Dendritic cell treated with granulocyte-macrophage colony-stimulating factor and Interleukin-4, amounts not matched to agents 40 ng/mL and 50 ng/mL, for 4 days (primary cell): ENCODE results near the gene VPS50.
"Not testable (repeated sequence)": the region's sequence is repeated elsewhere in the genome, so short reads cannot be mapped to it uniquely, and the experiment has no call there.

Source experiments
- H3K27ac Mint-ChIP-seq: one replicate; pipeline ENCODE4 v1.8.0; 2022; ENCODE audit warnings: mild to moderate bottlenecking, mixed read lengths
- H3K27me3 Mint-ChIP-seq: one replicate; pipeline ENCODE4 v1.8.0; 2022; ENCODE audit warnings: mild to moderate bottlenecking, mixed read lengths
- H3K36me3 Mint-ChIP-seq: one replicate; pipeline ENCODE4 v1.8.0; 2022; ENCODE audit warnings: low read depth, mixed read lengths
- H3K4me1 Mint-ChIP-seq: one replicate; pipeline ENCODE4 v1.8.0; 2022; ENCODE audit warnings: low read depth, mixed read lengths
- H3K4me3 Mint-ChIP-seq: one replicate; pipeline ENCODE4 v1.8.0; 2022; ENCODE audit warnings: mild to moderate bottlenecking, moderate library complexity, mixed read lengths
- H3K9me3 Mint-ChIP-seq: one replicate; pipeline ENCODE4 v1.8.0; 2022; ENCODE audit warnings: mixed read lengths
- intact Hi-C: fragments of 100-400 bp; cut with micrococcal nuclease; formaldehyde crosslinking; loops from one replicate; pipeline ENCODE4 v1.15.0; 2022

VPS50 gene

GRCh38 chr7:93327006-93327633 lies 95.0 kb downstream of the VPS50 start:
- H3K36me3 Mint-ChIP-seq = peaks cover 16% of the 10 kb centered on the region
- H3K27ac Mint-ChIP-seq = no peak overlapping the region
- intact Hi-C loops = no loop called here
- no peaks in the 10 kb centered on the region for H3K27me3 Mint-ChIP-seq
- no peak overlapping the region for H3K4me3 Mint-ChIP-seq
- H3K4me1 Mint-ChIP-seq = no peaks in the 10 kb centered on the region
- peaks cover 7% of the 10 kb centered on the region for H3K9me3 Mint-ChIP-seq

GRCh38 chr7:93331706-93332105 lies 99.5 kb downstream of the VPS50 start:
- H3K27me3 Mint-ChIP-seq = no peaks in the 10 kb centered on the region
- intact Hi-C loops = no loop called here
- peaks cover 7% of the 10 kb centered on the region for H3K9me3 Mint-ChIP-seq
- no peaks in the 10 kb centered on the region for H3K4me1 Mint-ChIP-seq
- H3K36me3 Mint-ChIP-seq = peaks cover 19% of the 10 kb centered on the region
- H3K27ac Mint-ChIP-seq = no peak overlapping the region
- no peak overlapping the region for H3K4me3 Mint-ChIP-seq

DNA sequence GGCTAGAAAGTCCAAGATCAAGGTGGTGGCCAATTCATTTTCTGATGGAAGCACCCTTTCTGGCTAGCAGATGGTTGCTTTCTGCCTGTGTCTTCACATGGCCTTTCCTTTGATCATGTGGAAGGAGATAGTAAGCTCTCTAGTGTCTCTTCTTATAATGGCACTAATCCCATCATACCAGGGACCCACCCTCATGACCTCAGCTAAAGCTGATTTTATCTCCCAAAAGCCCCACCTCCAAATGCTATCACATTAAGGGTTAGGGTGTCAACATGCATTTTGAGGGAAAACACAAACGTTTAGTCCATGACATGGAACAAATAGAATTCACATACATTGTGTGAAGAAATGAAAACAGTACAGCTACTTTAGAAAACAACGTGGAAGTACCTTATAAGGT lies 100.0 kb downstream of the VPS50 start:
- Mint-ChIP-seq H3K4me1 (no peaks in the 10 kb centered on the region), H3K9me3 (peaks cover 7% of the 10 kb centered on the region), H3K36me3 (peaks cover 19% of the 10 kb centered on the region), H3K4me3 (no peak overlapping the region), H3K27ac (no peak overlapping the region), H3K27me3 (no peaks in the 10 kb centered on the region)
- intact Hi-C loops = no loop called here

- Mint-ChIP-seq H3K4me1 (no peaks in the 10 kb centered on the region), H3K27ac (no peak overlapping the region), H3K4me3 (no peak overlapping the region), H3K9me3 (peaks cover 16% of the 10 kb centered on the region), H3K27me3 (no peaks in the 10 kb centered on the region), H3K36me3 (peaks cover 55% of the 10 kb centered on the region)
- intact Hi-C loops = no loop called here
These were observed 104.9 kb downstream of the VPS50 start for GRCh38 chr7:93337052-93337451.

- H3K27me3 Mint-ChIP-seq, intact Hi-C loops, H3K4me1 Mint-ChIP-seq, H3K4me3 Mint-ChIP-seq, H3K27ac Mint-ChIP-seq: not testable (repeated sequence)
- H3K9me3 Mint-ChIP-seq = peaks cover 27% of the 10 kb centered on the region
- peaks cover 47% of the 10 kb centered on the region for H3K36me3 Mint-ChIP-seq
These were observed 110.0 kb downstream of the VPS50 start for GRCh38 chr7:93342178-93342577.

GRCh38 chr7:93350338-93350737 lies 118.2 kb downstream of the VPS50 start:
- Mint-ChIP-seq H3K4me3 (no peak overlapping the region), H3K4me1 (no peaks in the 10 kb centered on the region), H3K27ac (no peak overlapping the region), H3K36me3 (peaks cover 36% of the 10 kb centered on the region), H3K27me3 (no peaks in the 10 kb centered on the region), H3K9me3 (no peaks in the 10 kb centered on the region)
- intact Hi-C loops = no loop called here

- Mint-ChIP-seq H3K4me1 (no peaks in the 10 kb centered on the region), H3K4me3 (no peak overlapping the region), H3K27me3 (no peaks in the 10 kb centered on the region), H3K27ac (no peak overlapping the region), H3K9me3 (no peaks in the 10 kb centered on the region), H3K36me3 (peaks cover 49% of the 10 kb centered on the region)
- intact Hi-C loops = no loop called here
These were observed 120.7 kb downstream of the VPS50 start for GRCh38 chr7:93352881-93353280.

DNA sequence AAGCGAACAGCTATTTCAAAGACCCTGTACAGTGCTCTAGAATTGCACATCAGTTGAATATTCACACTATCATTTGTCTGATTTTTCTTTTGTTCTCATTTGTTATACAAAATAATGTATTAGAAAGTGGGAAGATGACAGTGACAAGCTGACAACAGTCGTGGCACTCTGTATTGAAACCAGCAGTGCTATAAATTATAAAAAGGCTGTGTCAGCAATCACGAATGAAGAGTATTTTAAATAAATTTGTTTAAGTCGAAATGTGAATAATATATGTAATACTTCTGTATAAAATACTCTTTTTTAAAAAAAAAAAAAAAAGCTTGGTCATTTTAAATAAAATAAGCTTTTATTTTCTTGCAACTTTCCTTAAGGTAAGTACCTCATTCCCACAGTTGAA lies 122.6 kb downstream of the VPS50 start:
- intact Hi-C loops = no loop called here
- no peaks in the 10 kb centered on the region for H3K27me3 Mint-ChIP-seq
- H3K36me3 Mint-ChIP-seq = peaks cover 51% of the 10 kb centered on the region
- no peak overlapping the region for H3K27ac Mint-ChIP-seq
- H3K4me3 Mint-ChIP-seq = no peak overlapping the region
- H3K4me1 Mint-ChIP-seq = no peaks in the 10 kb centered on the region
- no peaks in the 10 kb centered on the region for H3K9me3 Mint-ChIP-seq

GRCh38 chr7:93359520-93360198 lies 127.5 kb downstream of the VPS50 start:
- Mint-ChIP-seq H3K9me3 (no peaks in the 10 kb centered on the region), H3K36me3 (peaks cover 27% of the 10 kb centered on the region), H3K4me1 (no peaks in the 10 kb centered on the region), H3K27me3 (no peaks in the 10 kb centered on the region), H3K4me3 (no peak overlapping the region), H3K27ac (no peak overlapping the region)
- intact Hi-C loops = no loop called here

- Mint-ChIP-seq H3K9me3 (no peaks in the 10 kb centered on the region), H3K4me3 (no peak overlapping the region), H3K27ac (no peak overlapping the region), H3K4me1 (no peaks in the 10 kb centered on the region), H3K36me3 (peaks cover 24% of the 10 kb centered on the region), H3K27me3 (no peaks in the 10 kb centered on the region)
- intact Hi-C loops = no loop called here
These were observed 129.7 kb downstream of the VPS50 start for GRCh38 chr7:93361853-93362252.

- Mint-ChIP-seq H3K4me1 (no peaks in the 10 kb centered on the region), H3K27me3 (no peaks in the 10 kb centered on the region), H3K27ac (no peak overlapping the region), H3K36me3 (no peaks in the 10 kb centered on the region), H3K9me3 (peaks cover 5% of the 10 kb centered on the region), H3K4me3 (no peak overlapping the region)
- intact Hi-C loops = no loop called here
These were observed 132.6 kb downstream of the VPS50 start for GRCh38 chr7:93364806-93365205.

- no peak overlapping the region for H3K27ac Mint-ChIP-seq
- H3K4me1 Mint-ChIP-seq = no peaks in the 10 kb centered on the region
- intact Hi-C loops = no loop called here
- H3K4me3 Mint-ChIP-seq = no peak overlapping the region
- H3K27me3 Mint-ChIP-seq = no peaks in the 10 kb centered on the region
- peaks cover 5% of the 10 kb centered on the region for H3K9me3 Mint-ChIP-seq
- H3K36me3 Mint-ChIP-seq = no peaks in the 10 kb centered on the region
These were observed 133.2 kb downstream of the VPS50 start for GRCh38 chr7:93365341-93365740.

GRCh38 chr7:93366816-93367215 lies 134.7 kb downstream of the VPS50 start:
- Mint-ChIP-seq H3K4me3 (no peak overlapping the region), H3K27ac (no peak overlapping the region), H3K4me1 (no peaks in the 10 kb centered on the region), H3K9me3 (peaks cover 5% of the 10 kb centered on the region), H3K27me3 (no peaks in the 10 kb centered on the region), H3K36me3 (no peaks in the 10 kb centered on the region)
- intact Hi-C loops = no loop called here

- H3K27ac Mint-ChIP-seq = no peak overlapping the region
- H3K4me1 Mint-ChIP-seq = no peaks in the 10 kb centered on the region
- H3K4me3 Mint-ChIP-seq = no peak overlapping the region
- no peaks in the 10 kb centered on the region for H3K27me3 Mint-ChIP-seq
- no peaks in the 10 kb centered on the region for H3K36me3 Mint-ChIP-seq
- intact Hi-C loops = no loop called here
- peaks cover 5% of the 10 kb centered on the region for H3K9me3 Mint-ChIP-seq
These were observed 135.1 kb downstream of the VPS50 start for GRCh38 chr7:93367254-93367653.

- H3K4me3 Mint-ChIP-seq, H3K27ac Mint-ChIP-seq, H3K9me3 Mint-ChIP-seq, intact Hi-C loops, H3K36me3 Mint-ChIP-seq, H3K27me3 Mint-ChIP-seq, H3K4me1 Mint-ChIP-seq: not testable (repeated sequence)
These were observed 138.8 kb downstream of the VPS50 start for GRCh38 chr7:93370937-93371336.
